ENCODE results near the gene DYNLT5. TPM values are rescaled to one million over a fixed set of nuclear protein-coding genes. Genes with fewer than 3 reads are reported as not detected.
"Not testable (repeated sequence)": the region's sequence is repeated elsewhere in the genome, so short reads cannot be mapped to it uniquely, and the experiment has no call there.

Gene DYNLT5
- total RNA-seq, 1 experiment from 2014 or later: not detected

DNA sequence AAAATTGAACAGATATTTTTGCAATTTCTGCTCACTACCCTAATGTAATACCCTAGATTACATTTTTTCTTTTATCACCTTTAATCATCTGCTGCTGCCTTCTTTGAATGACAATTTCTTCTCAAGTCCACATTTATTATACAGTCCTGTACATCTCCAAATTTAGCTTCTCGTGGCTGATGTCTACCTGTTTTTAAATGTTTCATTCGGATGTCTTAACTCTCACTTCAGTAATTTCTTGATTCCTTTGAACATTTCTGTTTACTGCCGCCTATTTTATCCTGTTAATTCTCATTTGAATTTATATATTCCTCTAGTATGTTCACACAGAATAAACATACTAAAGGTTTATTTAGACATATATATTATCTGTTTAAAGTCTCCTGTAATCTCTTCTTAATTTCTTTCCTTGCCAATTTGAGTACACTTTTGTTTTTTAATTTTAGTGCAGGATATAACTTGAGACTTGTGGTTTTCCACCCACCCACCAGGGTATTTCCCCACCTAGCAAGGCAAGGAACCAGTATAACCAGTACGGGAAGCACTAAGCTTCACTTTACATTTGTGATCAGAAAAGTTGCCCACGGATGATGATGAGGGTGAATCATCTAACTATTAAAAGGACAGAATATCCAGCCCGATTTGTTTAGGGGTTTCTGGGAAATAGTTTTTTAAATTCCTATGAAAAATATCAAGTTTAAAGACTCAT, 36.1 kb downstream of the DYNLT5 start:
- intact Hi-C loops (cut with micrococcal nuclease; ENCODE audit: unreplicated experiment): no loop called here
- Histone ChIP-seq H3K36me3 (ENCODE audit: control insufficient read depth, insufficient read depth, low read length) (no peaks in the 10 kb centered on the region), H3K9me3 (ENCODE audit: control insufficient read depth, insufficient read depth, low read depth, low read length) (no peaks in the 10 kb centered on the region), H3K27me3 (ENCODE audit: control insufficient read depth, insufficient read depth, low read length) (peaks cover 5% of the 10 kb centered on the region), H3K4me1 (ENCODE audit: control insufficient read depth, insufficient read depth, low read length) (no peaks in the 10 kb centered on the region), H3K27ac (ENCODE audit: low read length) (no peak overlapping the region), H3K4me3 (ENCODE audit: low read depth in 2 of 2, low read length in 2 of 2) (no peak overlapping the region)
- ChIA-PET POLR2A (no interaction called here), CTCF (no interaction called here)
- BruUV-seq (replicated peaks): no TSS peak
- in situ Hi-C loops (cut with HindIII; ENCODE audit: low pct_unique_long_range_greater_than_20kb, low sequenced_read_pairs): no loop called here
- DNase-seq (ENCODE audit: low read depth, low spot score) (no peak), ATAC-seq (no peak)
- TF ChIP-seq, protein P1, sequence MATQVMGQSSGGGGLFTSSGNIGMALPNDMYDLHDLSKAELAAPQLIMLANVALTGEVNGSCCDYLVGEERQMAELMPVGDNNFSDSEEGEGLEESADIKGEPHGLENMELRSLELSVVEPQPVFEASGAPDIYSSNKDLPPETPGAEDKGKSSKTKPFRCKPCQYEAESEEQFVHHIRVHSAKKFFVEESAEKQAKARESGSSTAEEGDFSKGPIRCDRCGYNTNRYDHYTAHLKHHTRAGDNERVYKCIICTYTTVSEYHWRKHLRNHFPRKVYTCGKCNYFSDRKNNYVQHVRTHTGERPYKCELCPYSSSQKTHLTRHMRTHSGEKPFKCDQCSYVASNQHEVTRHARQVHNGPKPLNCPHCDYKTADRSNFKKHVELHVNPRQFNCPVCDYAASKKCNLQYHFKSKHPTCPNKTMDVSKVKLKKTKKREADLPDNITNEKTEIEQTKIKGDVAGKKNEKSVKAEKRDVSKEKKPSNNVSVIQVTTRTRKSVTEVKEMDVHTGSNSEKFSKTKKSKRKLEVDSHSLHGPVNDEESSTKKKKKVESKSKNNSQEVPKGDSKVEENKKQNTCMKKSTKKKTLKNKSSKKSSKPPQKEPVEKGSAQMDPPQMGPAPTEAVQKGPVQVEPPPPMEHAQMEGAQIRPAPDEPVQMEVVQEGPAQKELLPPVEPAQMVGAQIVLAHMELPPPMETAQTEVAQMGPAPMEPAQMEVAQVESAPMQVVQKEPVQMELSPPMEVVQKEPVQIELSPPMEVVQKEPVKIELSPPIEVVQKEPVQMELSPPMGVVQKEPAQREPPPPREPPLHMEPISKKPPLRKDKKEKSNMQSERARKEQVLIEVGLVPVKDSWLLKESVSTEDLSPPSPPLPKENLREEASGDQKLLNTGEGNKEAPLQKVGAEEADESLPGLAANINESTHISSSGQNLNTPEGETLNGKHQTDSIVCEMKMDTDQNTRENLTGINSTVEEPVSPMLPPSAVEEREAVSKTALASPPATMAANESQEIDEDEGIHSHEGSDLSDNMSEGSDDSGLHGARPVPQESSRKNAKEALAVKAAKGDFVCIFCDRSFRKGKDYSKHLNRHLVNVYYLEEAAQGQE (IDR thresholded peaks at IDR 0.05; ENCODE audit: insufficient read depth in 1 of 2, low read depth in 2 of 2, low read length in 1 of 2): no peak
- no peak for TF ChIP-seq POLR2AphosphoS5 (IDR thresholded peaks at IDR 0.05; ENCODE audit: low read depth, low read length)
- no peak for TF ChIP-seq TCF7L2 (IDR thresholded peaks at IDR 0.05; ENCODE audit: low read depth, low read length)
- TF ChIP-seq, protein P2, sequence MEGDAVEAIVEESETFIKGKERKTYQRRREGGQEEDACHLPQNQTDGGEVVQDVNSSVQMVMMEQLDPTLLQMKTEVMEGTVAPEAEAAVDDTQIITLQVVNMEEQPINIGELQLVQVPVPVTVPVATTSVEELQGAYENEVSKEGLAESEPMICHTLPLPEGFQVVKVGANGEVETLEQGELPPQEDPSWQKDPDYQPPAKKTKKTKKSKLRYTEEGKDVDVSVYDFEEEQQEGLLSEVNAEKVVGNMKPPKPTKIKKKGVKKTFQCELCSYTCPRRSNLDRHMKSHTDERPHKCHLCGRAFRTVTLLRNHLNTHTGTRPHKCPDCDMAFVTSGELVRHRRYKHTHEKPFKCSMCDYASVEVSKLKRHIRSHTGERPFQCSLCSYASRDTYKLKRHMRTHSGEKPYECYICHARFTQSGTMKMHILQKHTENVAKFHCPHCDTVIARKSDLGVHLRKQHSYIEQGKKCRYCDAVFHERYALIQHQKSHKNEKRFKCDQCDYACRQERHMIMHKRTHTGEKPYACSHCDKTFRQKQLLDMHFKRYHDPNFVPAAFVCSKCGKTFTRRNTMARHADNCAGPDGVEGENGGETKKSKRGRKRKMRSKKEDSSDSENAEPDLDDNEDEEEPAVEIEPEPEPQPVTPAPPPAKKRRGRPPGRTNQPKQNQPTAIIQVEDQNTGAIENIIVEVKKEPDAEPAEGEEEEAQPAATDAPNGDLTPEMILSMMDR (IDR thresholded peaks at IDR 0.05): no peak
- no peak for TF ChIP-seq SIN3A (IDR thresholded peaks at IDR 0.05; ENCODE audit: borderline replicate concordance, insufficient read depth, low read depth, low read length)

DNA sequence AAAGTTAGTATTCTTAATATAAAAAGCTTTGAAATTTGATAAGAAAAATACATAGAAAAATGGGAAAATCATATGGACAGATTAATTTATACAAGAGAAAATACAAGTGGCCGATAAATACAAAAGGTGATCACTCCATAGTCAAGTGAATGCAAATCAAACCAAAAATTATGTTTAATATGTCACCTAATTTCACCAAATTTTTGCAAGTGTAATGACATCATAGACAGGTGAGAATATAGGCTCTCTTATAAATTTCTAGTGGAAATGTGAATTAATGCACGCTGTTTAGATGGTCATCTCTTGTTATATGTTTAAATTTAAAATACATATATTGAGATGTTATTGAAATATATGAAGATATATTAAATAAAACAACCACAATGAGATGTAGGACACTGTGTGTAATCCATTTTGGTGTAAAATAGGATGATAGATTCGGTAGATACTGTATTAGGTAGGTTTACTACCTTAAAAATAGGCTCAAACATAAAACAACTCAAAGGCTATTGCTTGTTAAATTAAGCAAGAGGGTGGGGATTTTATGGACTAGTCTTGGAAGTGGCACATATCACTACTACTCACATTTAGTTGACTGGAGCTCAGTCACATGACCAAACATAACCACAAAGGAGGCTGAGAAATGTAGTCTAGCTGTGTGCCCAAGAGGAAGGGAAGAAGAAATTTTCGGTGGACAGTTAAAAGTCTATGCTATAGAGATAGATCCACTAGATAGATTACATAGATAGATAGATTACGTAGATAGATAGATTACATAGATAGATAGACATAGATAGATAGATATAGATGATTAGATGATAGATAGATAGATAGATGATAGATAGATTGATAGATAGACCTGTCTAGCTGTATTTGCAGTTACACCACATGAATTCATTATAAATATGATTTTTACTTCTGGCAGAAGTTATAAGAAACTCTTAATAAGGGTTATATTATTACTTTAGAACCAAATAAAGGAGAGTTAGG, 39.7 kb downstream of the DYNLT5 start:
- Histone ChIP-seq H3K27me3 (ENCODE audit: control insufficient read depth, insufficient read depth, low read length) (peaks cover 5% of the 10 kb centered on the region), H3K4me1 (ENCODE audit: control insufficient read depth, insufficient read depth, low read length) (no peaks in the 10 kb centered on the region), H3K27ac (ENCODE audit: low read length) (no peak overlapping the region), H3K4me3 (ENCODE audit: low read depth in 2 of 2, low read length in 2 of 2) (no peak overlapping the region), H3K9me3 (ENCODE audit: control insufficient read depth, insufficient read depth, low read depth, low read length) (no peaks in the 10 kb centered on the region), H3K36me3 (ENCODE audit: control insufficient read depth, insufficient read depth, low read length) (no peaks in the 10 kb centered on the region)
- POLR2A ChIA-PET: no interaction called here
- TF ChIP-seq, protein P1 (IDR thresholded peaks at IDR 0.05; ENCODE audit: insufficient read depth in 1 of 2, low read depth in 2 of 2, low read length in 1 of 2): no peak
- no peak for TF ChIP-seq POLR2AphosphoS5 (IDR thresholded peaks at IDR 0.05; ENCODE audit: low read depth, low read length)
- TF ChIP-seq TCF7L2 (IDR thresholded peaks at IDR 0.05; ENCODE audit: low read depth, low read length): no peak
- TF ChIP-seq SIN3A (IDR thresholded peaks at IDR 0.05; ENCODE audit: borderline replicate concordance, insufficient read depth, low read depth, low read length): no peak
- TF ChIP-seq, protein P2 (IDR thresholded peaks at IDR 0.05): no peak
- CTCF ChIA-PET: no interaction called here
- intact Hi-C loops (cut with micrococcal nuclease; ENCODE audit: unreplicated experiment) (no loop called here), in situ Hi-C loops (cut with HindIII; ENCODE audit: low pct_unique_long_range_greater_than_20kb, low sequenced_read_pairs) (no loop called here)
- DNase-seq (ENCODE audit: low read depth, low spot score) (no peak), ATAC-seq (no peak)
- BruUV-seq (replicated peaks): no TSS peak

DNA sequence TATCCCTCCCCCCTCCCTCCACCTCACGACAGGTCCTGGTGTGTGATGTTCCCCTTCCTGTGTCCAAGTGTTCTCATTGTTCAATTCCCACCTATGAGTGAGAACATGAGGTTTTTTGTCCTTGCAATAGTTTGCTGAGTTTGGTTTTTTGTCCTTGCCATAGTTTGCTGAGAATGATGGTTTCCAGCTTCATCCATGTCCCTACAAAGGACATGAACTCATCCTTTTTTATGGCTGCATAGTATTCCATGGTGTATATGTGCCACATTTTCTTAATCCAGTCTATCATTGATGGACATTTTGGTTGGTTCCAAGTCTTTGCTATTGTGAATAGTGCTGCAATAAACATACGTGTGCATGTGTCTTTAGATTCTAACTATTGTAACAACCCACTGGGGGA, 43.6 kb downstream of the DYNLT5 start:
- H3K4me1 ChIP-seq (ENCODE audit: control insufficient read depth, insufficient read depth, low read length); in situ Hi-C loops (cut with HindIII; ENCODE audit: low pct_unique_long_range_greater_than_20kb, low sequenced_read_pairs); H3K27ac ChIP-seq (ENCODE audit: low read length); H3K27me3 ChIP-seq (ENCODE audit: control insufficient read depth, insufficient read depth, low read length); H3K4me3 ChIP-seq (ENCODE audit: low read depth in 2 of 2, low read length in 2 of 2); POLR2A ChIA-PET; CTCF ChIA-PET; intact Hi-C loops (cut with micrococcal nuclease; ENCODE audit: unreplicated experiment); H3K9me3 ChIP-seq (ENCODE audit: control insufficient read depth, insufficient read depth, low read depth, low read length); DNase-seq (ENCODE audit: low read depth, low spot score); BruUV-seq (replicated peaks); H3K36me3 ChIP-seq (ENCODE audit: control insufficient read depth, insufficient read depth, low read length); ATAC-seq: not testable (repeated sequence)

Data from Panc1 (cell line).